GM19099 (cell line): ENCODE results near the gene NPAS2.

Source experiments
- POLR2A ChIP-seq: IDR thresholded peaks from 3 replicates; pipeline ENCODE4 v1.6.1; 2011; ENCODE audit warnings: low read depth; ENCODE audit not compliant: insufficient read length; ENCODE audit errors: extremely low read depth

Gene NPAS2

DNA sequence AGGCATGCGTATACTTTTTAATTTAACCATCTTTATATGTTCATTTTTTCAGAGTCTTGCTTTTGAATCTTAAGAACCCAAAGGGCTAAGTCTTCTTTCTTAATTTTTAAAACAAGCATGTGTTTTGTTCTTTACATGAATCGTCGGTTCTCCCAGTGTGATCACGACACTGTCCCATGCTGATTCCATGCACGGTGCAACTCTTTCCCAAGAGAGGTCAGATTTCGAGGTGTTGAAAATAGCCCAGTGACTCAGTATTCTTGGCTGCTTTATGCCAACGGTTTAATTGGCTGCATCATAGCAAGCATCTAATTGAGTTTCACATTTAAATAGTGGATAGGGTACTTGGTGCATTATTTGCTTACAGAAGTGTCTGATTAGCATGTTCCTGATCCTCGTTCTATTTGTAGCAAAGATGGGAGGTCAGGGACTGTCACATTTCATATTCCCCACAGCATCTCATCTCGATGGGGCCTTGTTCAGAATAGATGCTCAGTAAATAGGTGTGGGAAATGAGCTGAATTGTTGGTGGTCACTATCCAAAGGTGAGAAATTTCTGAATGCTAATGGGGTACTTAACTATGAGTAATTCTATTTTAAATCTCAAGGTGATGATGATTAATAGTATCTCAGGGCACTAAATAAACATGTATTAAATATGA lies 2.8 kb downstream of the NPAS2 start:
- TF ChIP-seq POLR2A, result no peak

DNA sequence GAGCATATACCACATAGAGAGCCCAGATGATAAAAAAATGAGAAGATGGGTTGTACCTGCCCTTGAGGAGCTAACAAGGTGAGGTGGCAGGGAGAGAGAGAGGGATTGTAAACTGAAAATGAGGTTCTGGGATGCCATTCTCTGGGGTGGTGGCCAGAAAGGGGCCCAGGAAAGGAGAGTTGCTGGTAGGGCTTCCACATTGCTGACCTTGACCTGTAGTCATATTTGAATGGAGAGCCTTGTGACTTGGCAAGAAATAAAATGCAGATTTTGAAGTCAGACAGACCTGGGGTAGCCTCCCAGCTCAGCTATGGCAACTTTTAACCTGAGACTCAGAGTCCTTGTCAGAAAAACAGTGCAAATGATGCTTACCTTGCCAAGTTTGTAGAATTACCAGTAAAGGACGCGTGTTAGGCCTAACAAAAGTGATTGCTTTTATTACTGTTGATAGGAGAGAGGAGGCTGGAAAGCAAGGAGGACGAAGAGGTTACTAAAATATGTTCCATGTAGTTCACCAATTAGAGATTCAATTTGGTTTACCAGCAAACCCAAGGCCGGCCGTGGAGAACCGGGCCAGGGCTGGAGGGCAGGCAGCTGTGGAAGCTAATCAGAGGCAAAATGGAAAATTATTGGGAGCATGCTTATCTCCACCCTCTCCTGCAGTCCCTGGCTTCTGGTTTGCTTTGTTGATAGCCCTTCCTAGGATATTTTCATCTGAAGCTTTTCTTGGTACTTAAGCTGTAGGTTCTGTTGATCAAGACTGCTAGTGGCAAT lies 3.9 kb downstream of the NPAS2 start:
- no peak for TF ChIP-seq POLR2A

DNA sequence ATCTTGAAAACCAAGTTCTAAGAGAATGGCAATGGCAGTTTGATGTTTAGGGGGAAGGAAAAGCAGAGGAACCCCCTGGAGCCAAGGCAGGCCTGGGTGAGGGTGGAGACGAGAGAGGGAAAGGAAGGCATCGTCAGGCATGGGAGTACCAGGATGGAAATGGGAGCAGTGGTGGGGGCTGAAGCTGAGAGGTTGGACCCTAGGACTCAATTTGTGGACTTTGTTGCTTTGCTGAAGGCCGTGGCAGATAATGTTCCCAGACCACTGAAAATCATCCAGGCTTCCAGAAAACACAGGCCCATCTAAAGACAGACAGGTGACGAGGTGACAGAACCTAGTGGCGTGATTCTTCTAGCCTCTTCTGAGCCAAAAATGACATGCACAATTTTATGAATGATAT lies 4.9 kb downstream of the NPAS2 start:
- no peak for TF ChIP-seq POLR2A

DNA sequence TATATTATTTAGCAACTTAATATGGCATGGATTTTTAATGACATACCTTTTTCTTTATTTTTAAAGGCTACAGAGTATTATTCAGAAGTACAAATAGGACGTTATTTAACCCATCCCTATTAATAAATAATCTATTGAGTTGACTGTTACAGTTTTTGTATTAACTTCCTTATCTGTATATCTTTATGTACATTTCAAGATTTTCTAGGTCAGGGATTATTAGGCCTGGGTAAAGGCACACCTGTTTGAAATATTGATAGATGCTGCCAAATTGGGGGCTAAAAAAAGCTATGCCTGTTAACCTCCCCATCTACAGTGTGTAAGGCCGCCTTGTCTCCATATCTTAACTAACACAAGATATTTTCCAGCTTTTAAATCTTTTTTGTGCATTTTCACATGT lies 6.6 kb downstream of the NPAS2 start:
- TF ChIP-seq POLR2A, result no peak

DNA sequence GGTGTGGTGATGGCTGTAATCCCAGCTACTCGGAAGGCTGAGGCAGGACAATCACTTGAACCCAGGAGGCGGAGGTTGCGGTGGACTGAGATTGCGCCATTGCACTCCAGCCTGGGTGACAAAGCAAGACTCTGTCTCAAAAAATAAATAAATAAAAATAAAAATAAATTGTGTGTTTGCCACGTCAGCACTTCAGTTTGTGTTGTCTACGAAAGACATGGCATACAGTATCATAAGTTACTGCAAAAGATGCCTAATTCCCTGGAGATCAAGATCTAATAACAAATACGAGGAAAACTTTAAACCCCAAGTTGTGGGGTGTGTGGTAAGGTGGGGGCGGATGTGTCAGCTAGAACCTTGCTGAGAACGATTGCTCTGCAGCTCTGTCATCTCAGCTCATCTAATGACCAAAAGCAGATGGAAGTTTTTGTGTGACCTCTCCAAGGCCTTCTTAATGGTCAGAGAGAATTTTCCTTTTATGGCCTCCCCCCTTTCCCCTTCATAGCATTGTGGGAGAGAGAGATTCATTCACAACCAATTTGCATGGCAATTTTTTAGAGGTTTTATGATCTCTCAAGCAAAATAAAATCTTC lies 11.3 kb downstream of the NPAS2 start:
- no peak for TF ChIP-seq POLR2A

DNA sequence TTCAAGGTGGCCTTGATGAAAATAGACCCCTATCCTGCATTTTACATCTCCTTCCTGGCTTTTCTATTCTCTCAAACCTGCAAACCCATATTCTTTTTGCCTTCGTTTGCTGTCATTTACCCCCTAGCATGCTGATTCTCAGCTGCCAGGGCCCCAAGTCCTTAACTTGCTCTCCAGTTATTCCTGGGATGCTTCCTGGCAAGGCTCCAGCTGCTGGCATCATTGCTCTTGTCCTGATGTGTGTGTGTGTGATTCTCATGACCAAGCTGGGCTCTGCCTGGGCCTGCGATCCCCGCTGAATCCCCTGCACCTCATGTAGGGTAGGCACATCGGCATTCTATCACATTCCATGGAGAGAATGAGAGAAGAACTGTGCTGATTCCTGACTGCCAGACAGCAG lies 11.9 kb downstream of the NPAS2 start:
- no peak for TF ChIP-seq POLR2A

- no peak for TF ChIP-seq POLR2A
Observed at GRCh38 chr2:100832885-100833284, 12.9 kb downstream of the NPAS2 start.

DNA sequence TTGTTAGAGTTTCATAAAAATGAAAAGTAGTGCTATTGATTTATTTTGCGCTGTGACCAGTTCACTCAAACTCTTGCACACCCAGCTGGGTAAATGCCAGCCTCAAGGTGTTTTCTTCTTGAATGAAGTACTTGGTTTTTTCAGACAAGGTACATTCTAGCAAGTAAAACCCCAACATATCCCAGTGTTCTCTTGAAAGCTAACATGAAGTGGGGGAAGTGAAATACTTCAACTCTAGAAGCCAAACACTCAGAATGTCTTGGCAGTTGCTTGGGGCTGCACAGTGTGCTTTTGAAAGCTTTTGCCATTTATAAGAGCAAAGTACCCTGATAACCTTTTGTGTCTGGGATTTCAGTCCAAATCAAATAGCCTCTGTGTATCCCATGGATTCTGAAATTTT lies 13.4 kb downstream of the NPAS2 start:
- TF ChIP-seq POLR2A, result no peak

- TF ChIP-seq POLR2A, result no peak
Observed at GRCh38 chr2:100834221-100834620, 14.3 kb downstream of the NPAS2 start.

DNA sequence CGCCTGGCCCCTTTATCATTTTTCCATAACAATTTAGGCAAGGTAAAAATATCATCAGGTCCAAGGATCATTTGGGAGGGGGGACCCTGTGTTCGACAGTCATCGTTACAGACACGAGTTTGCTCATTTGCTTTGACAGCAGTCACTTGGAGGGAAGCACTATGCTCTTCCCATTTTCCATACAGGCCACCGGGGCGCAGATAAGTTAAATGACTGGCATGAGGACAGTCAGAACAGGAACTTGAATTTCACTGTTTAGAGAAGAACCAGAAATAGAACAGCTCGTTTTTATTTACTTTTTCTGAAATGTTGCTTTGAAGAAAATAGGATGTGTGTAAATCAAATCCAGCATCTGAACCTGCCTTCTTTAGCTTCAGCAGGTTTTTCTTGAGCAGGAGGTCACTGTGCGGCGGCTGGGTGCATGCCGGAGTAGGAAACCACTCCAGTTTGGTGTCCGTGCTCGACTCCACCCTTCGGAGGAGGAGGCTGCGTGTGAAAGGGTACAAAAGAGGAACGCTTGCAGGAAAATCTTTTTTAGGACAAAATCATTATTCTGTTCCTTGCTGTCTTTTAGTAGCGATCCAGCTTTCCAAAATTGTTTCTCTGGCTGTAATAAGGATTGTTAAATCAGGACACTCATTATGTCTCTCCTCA lies 15.2 kb downstream of the NPAS2 start:
- no peak for TF ChIP-seq POLR2A

- no peak for TF ChIP-seq POLR2A
Observed at GRCh38 chr2:100840519-100840918, 20.6 kb downstream of the NPAS2 start.

- TF ChIP-seq POLR2A, result no peak
Observed at GRCh38 chr2:100842241-100842922, 22.4 kb downstream of the NPAS2 start.

GRCh38 chr2:100844514-100844913 lies 24.6 kb downstream of the NPAS2 start:
- TF ChIP-seq POLR2A, result no peak

GRCh38 chr2:100845141-100845991 lies 25.4 kb downstream of the NPAS2 start:
- no peak for TF ChIP-seq POLR2A
